K562 (cell line): Measurements from ENCODE around the gene ADPRH. TPM values are rescaled to one million over a fixed set of nuclear protein-coding genes. Genes with fewer than 3 reads are reported as not detected.

Experiments used
- ATAC-seq: fragments of 200-7000 bp; cut with Tn5 transposase; 3 replicates; pipeline ENCODE4 v1.9.1; 2020; ENCODE audit warnings: moderate library complexity
- BruUV-seq: library from RNA; stranded (reverse); fragments of 400-500 nt; replicated peaks from 2 replicates; lab custom pipeline; 2021; lab: Mats Ljungman, UMichigan
- CTCF ChIA-PET: fragments of 300-600 bp; formaldehyde crosslinking; extraction: SDS; loops from one replicate; lab custom pipeline; 2021; ENCODE audit warnings: low intra/inter-chr PET ratio; lab: Yijun Ruan, JAX
- POLR2A ChIA-PET: fragments of 300-600, 350-650 bp; sonication (Branson Sonifier 250); formaldehyde crosslinking; extraction: SDS; loops from one replicate; lab custom pipeline; 2021; ENCODE audit warnings: antibody characterized with exemption, inconsistent platforms; lab: Yijun Ruan, JAX
- DNase-seq, 4 experiments: peaks; one replicate each; pipeline versions ENCODE4 v3.0.0 to v3.0.0-alpha.2; 2011 to 2018; ENCODE audit warnings: low spot score in 3 of 4, mixed read lengths in 3 of 4; ENCODE audit errors: extremely low read depth in 1 of 4
- FAIRE-seq: peaks from 2 replicates; lab custom pipeline; 2011; peaks lifted over from hg19 to GRCh38; lab: Jason Lieb, UNC
- H2AFZ ChIP-seq: 2 replicates; pipeline ENCODE4 v1.6.0; 2011; ENCODE audit warnings: low read depth, low read length, control low read depth, inconsistent platforms
- H3K27ac ChIP-seq: fragments of 200-600 bp; 3 replicates; pipeline ENCODE4 v1.8.0; 2011; ENCODE audit warnings: low read depth, mild to moderate bottlenecking, control low read depth, inconsistent platforms, low read length, moderate library complexity, mixed read lengths; ENCODE audit errors: extremely low read depth
- H3K27me3 ChIP-seq, 2 experiments: fragments of 300-600 bp in 1 of 2; 2 replicates in 1 of 2; 3 replicates in 1 of 2; pipeline versions ENCODE4 v1.6.0 to v1.8.0; 2011; ENCODE audit warnings: inconsistent platforms in 2 of 2, low read length in 2 of 2, mild to moderate bottlenecking in 1 of 2, mixed read lengths in 1 of 2, moderate library complexity in 1 of 2; ENCODE audit not compliant: control insufficient read depth in 2 of 2, insufficient read depth in 2 of 2
- H3K36me3 ChIP-seq: fragments of 300-600 bp; 3 replicates; pipeline ENCODE4 v1.8.0; 2011; ENCODE audit warnings: mild to moderate bottlenecking, low read length, inconsistent platforms; ENCODE audit not compliant: control insufficient read depth, insufficient read depth
- H3K4me1 ChIP-seq, 2 experiments: fragments of 200-600 bp in 1 of 2; replicated peaks in 1 of 2; 2 replicates in 1 of 2; 3 replicates in 1 of 2; pipeline versions ENCODE4 v1.5.1 to v1.8.0; 2011; ENCODE audit warnings: inconsistent platforms in 2 of 2, low read length in 2 of 2, mild to moderate bottlenecking in 1 of 2, mixed read lengths in 1 of 2, moderate library complexity in 1 of 2; ENCODE audit not compliant: control insufficient read depth in 2 of 2, insufficient read depth in 2 of 2
- H3K4me2 ChIP-seq: 2 replicates; pipeline ENCODE4 v1.6.1; 2011; ENCODE audit warnings: low read length, control low read depth, inconsistent platforms, mixed read lengths; ENCODE audit not compliant: insufficient read depth
- H3K4me3 ChIP-seq: fragments of 200-600 bp; sonication (generic), shearing (Covaris generic); 2 replicates; pipeline ENCODE4 v1.5.1; 2016; ENCODE audit warnings: control low read depth, inconsistent platforms
- H3K79me2 ChIP-seq: fragments of 200-600 bp; 3 replicates; pipeline ENCODE4 v1.8.0; 2011; ENCODE audit warnings: low read length, inconsistent platforms; ENCODE audit not compliant: control insufficient read depth, insufficient read depth
- H3K9ac ChIP-seq, 2 experiments: 2 replicates each; pipeline versions ENCODE4 v1.6.0 to v1.6.1; 2011; ENCODE audit warnings: low read depth in 2 of 2, low read length in 2 of 2, control low read depth in 1 of 2, inconsistent platforms in 1 of 2, mild to moderate bottlenecking in 1 of 2, mixed read lengths in 1 of 2; ENCODE audit not compliant: insufficient read depth in 1 of 2
- H3K9me1 ChIP-seq: one replicate; pipeline ENCODE4 v1.6.0; 2011; ENCODE audit warnings: inconsistent platforms, mild to moderate bottlenecking, low read length, moderate library complexity; ENCODE audit not compliant: control insufficient read depth, insufficient read depth
- H3K9me3 ChIP-seq: replicated peaks from 2 replicates; pipeline ENCODE4 v1.5.1; 2011; ENCODE audit warnings: low read depth, low read length, inconsistent platforms; ENCODE audit not compliant: control insufficient read depth, insufficient read depth
- H4K20me1 ChIP-seq: replicated peaks from 2 replicates; pipeline ENCODE4 v1.6.1; 2011; ENCODE audit warnings: low read length, inconsistent platforms, mixed read lengths; ENCODE audit not compliant: control insufficient read depth, insufficient read depth
- NFE2 ChIP-seq: IDR thresholded peaks from 2 replicates; pipeline ENCODE4 v1.6.1; 2014; ENCODE audit warnings: antibody characterized with exemption, low read depth
- PTRF ChIP-seq: fragments of 450-650 bp; IDR thresholded peaks from 2 replicates; pipeline ENCODE4 v1.6.1; 2016; ENCODE audit warnings: mild to moderate bottlenecking, missing genetic modification characterization, missing compliant biosample characterization
- PYGO2 ChIP-seq: fragments of 450-650 bp; IDR thresholded peaks from 2 replicates; pipeline ENCODE4 v1.6.1; 2016; ENCODE audit warnings: mild to moderate bottlenecking, missing genetic modification characterization, moderate library complexity, missing compliant biosample characterization
- RCOR1 ChIP-seq, 2 experiments: IDR thresholded peaks; 2 replicates each; pipeline ENCODE4 v1.6.1; 2012; ENCODE audit warnings: low read depth in 2 of 2, low read length in 2 of 2, borderline replicate concordance in 1 of 2, improper control_type of control experiment in 1 of 2
- SMARCA4 ChIP-seq: fragments of 450-650 bp; IDR thresholded peaks from 2 replicates; pipeline ENCODE4 v1.6.1; 2016
- ZNF318 ChIP-seq, 2 experiments: fragments of 450-650 bp; IDR thresholded peaks; 2 replicates each; pipeline ENCODE4 v1.6.1; 2016; ENCODE audit warnings: mild to moderate bottlenecking in 2 of 2, borderline replicate concordance in 1 of 2, low read depth in 1 of 2, moderate library complexity in 1 of 2
- ZNF589 ChIP-seq: fragments of 200-800 bp; sonication (Bioruptor generic); IDR thresholded peaks from 2 replicates; pipeline ENCODE4 v1.6.1; 2016; ENCODE audit warnings: low read depth, missing genetic modification characterization, missing compliant biosample characterization
- WGBS: fragments of 100-300 bp; shearing (Covaris generic); methylation state at CpG from one replicate; pipeline ENCODE4 v1.1.6; 2016; ENCODE audit warnings: low coverage, mixed read lengths; ENCODE audit not compliant: insufficient coverage; ENCODE audit errors: missing lambda C conversion rate; 5-methylcytosine and 5-hydroxymethylcytosine counted together
- in situ Hi-C: fragments of 300-500 bp; cut with MboI; formaldehyde crosslinking; loops from 4 replicates; pipeline ENCODE4 v1.15.0; 2018; ENCODE audit warnings: inconsistent platforms, mixed read lengths
- intact Hi-C: fragments of 100-400 bp; cut with micrococcal nuclease; formaldehyde crosslinking; loops from 2 replicates; pipeline ENCODE4 v1.14.2; 2022
- polyA plus RNA-seq, 8 experiments: library from polyadenylated mRNA; depleted of rRNA in 4 of 8; stranded (reverse) in 5 of 8; unstranded in 3 of 8; fragments of >200 nt; fragmentation: Nextera tagmentation in 2 of 8; fragmentation: Illumina TruSeq in 1 of 8; extraction: Ambion mirVana in 2 of 8; extraction: Trizol in 1 of 8; gene quantifications; 2 replicates each; pipeline versions ENCODE4 v1.2.1 to v1.2.3, GENCODE V29; 2011 to 2014; ENCODE audit warnings: inconsistent platforms in 1 of 8, missing spikeins in 1 of 8
- total RNA-seq, 7 experiments: library from RNA; depleted of rRNA in 6 of 7; stranded (reverse); fragments of >200 nt in 6 of 7; fragmentation: Illumina TruSeq in 2 of 7; extraction: Trizol in 2 of 7; gene quantifications; 2 replicates each; pipeline versions ENCODE4 v1.2.1 to v1.2.3, GENCODE V29; 2011 to 2021; ENCODE audit warnings: low replicate concordance in 1 of 7
- TF ChIP-seq, protein P1 (sequence below), 2 experiments: IDR thresholded peaks in 1 of 2; conservative IDR thresholded peaks in 1 of 2; 2 replicates each; pipeline ENCODE4 v1.6.1; 2016; ENCODE audit warnings: low read depth in 2 of 2, mild to moderate bottlenecking in 1 of 2, missing compliant biosample characterization in 1 of 2, missing genetic modification characterization in 1 of 2, moderate library complexity in 1 of 2

The ADPRH gene
- total and polyA plus RNA-seq, 9 of the 15 experiments (the other 6 are each of a cell fraction or from before 2014, with no cell fraction given): 0.01 to 1.4 (median 0.65) TPM

- in situ Hi-C loops (no loop called here), intact Hi-C loops (loop anchor here (5.0 kb wide), 1 partner anchor 39 kb away; the partner anchor contains the start of gene COX17)
- no peaks in the 10 kb centered on the region for H3K79me2 ChIP-seq
- H3K27me3 ChIP-seq: no peaks in the 10 kb centered on the region
- no TSS peak for BruUV-seq
- CTCF ChIA-PET: no interaction called here
- no peak overlapping the region for H3K9ac ChIP-seq
- H4K20me1 ChIP-seq: no peaks in the 10 kb centered on the region
- peak overlapping the region; percentile 79 for H2AFZ ChIP-seq
- H3K36me3 ChIP-seq: no peaks in the 10 kb centered on the region
- H3K9me1 ChIP-seq: peaks cover 3% of the 10 kb centered on the region
- 29% methylated on average over 3 of the region's 3 CpGs for WGBS
- peak; percentile 29; the same call in 2 of the 3 replicates for ATAC-seq
- H3K9me3 ChIP-seq: no peaks in the 10 kb centered on the region
- POLR2A ChIA-PET: interaction anchor here (1.6 kb wide), 1 partner anchor 20 kb away, joined by 3 read pairs; no protein-coding TSS in a partner anchor
- peak in 2 of 4 experiments; percentile 16 to 50 for DNase-seq
- peak overlapping the region; percentile 22; the same call in 1 of the 2 replicates for H3K4me2 ChIP-seq
- H3K27ac ChIP-seq: peak overlapping the region; percentile 83; the same call in 2 of the 3 replicates
- H3K4me1 ChIP-seq: peaks cover 8 to 42% of the 10 kb centered on the region in 2 experiments
- FAIRE-seq: no peak
- H3K4me3 ChIP-seq: no peak overlapping the region
- TF ChIP-seq ZNF318 (IDR thresholded peaks at IDR 0.05; ENCODE audit: borderline replicate concordance in 1 of 2, low read depth in 1 of 2): peak in 1 of 2 experiments; percentile 66; a peak in 1 of 4 replicates
- 0 out of 2 replicates have a peak, but pooled peaks have one; percentile 20 for TF ChIP-seq PTRF
- TF ChIP-seq SMARCA4: peak; percentile 52; the same call in 1 of the 2 replicates
- TF ChIP-seq ZNF589: peak; percentile 57; the same call in 1 of the 2 replicates
- TF ChIP-seq RCOR1 (IDR thresholded peaks at IDR 0.05; ENCODE audit: borderline replicate concordance in 1 of 2, low read depth in 2 of 2, low read length in 2 of 2): peak in 1 of 2 experiments; percentile 37; a peak in 2 of 4 replicates
- peak; percentile 65 for TF ChIP-seq NFE2
- TF ChIP-seq, protein P1, sequence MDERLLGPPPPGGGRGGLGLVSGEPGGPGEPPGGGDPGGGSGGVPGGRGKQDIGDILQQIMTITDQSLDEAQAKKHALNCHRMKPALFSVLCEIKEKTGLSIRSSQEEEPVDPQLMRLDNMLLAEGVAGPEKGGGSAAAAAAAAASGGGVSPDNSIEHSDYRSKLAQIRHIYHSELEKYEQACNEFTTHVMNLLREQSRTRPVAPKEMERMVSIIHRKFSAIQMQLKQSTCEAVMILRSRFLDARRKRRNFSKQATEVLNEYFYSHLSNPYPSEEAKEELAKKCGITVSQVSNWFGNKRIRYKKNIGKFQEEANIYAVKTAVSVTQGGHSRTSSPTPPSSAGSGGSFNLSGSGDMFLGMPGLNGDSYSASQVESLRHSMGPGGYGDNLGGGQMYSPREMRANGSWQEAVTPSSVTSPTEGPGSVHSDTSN (CRISPR knock-in tag; IDR thresholded peaks at IDR 0.05; ENCODE audit: low read depth): no peak
- TF ChIP-seq, protein P1 (tag; conservative IDR thresholded peaks at IDR 0.05; ENCODE audit: low read depth): peak; percentile 84
- TF ChIP-seq PYGO2 (tag): no peak
Observed at GRCh38 chr3:119637679-119638477, 58.6 kb downstream of the ADPRH start.
